Colonic mucosa (tissue), 4 donors: ENCODE measurements around the gene LRMDA. TPM values are rescaled to one million over a fixed set of nuclear protein-coding genes. Genes with fewer than 3 reads are reported as not detected.
"Not testable (repeated sequence)": the region's sequence is repeated elsewhere in the genome, so short reads cannot be mapped to it uniquely, and the experiment has no call there.

Source experiments
- DNase-seq: peaks from one replicate; pipeline ENCODE4 v3.0.0-alpha.2; 2020
- H3K27ac ChIP-seq: fragments of 200-600 bp; one replicate; pipeline ENCODE4 v1.8.0; 2021
- H3K27me3 ChIP-seq: fragments of 200-600 bp; one replicate; pipeline ENCODE4 v1.8.0; 2021
- H3K36me3 ChIP-seq: fragments of 200-600 bp; one replicate; pipeline ENCODE4 v1.8.0; 2021
- H3K4me1 ChIP-seq: fragments of 200-600 bp; one replicate; pipeline ENCODE4 v1.8.0; 2021; ENCODE audit warnings: mild to moderate bottlenecking
- H3K4me3 ChIP-seq: fragments of 200-600 bp; one replicate; pipeline ENCODE4 v1.8.0; 2021
- H3K9ac ChIP-seq, 2 donors: one replicate each; pipeline ENCODE4 v1.7.0; 2013; ENCODE audit warnings: control low read depth in 2 of 2, low read depth in 2 of 2, low read length in 2 of 2
- H3K9me3 ChIP-seq: fragments of 200-600 bp; one replicate; pipeline ENCODE4 v1.8.0; 2021
- CTCF ChIP-seq: fragments of 200-600 bp; IDR thresholded peaks from one replicate; pipeline ENCODE4 v1.8.0; 2022; ENCODE audit warnings: antibody characterized with exemption, mild to moderate bottlenecking
- intact Hi-C: fragments of 100-400 bp; cut with DNase I; formaldehyde crosslinking; loops from one replicate; pipeline ENCODE4 v1.14.1; 2022
- total RNA-seq, 2 donors: library from RNA; stranded (reverse); fragmentation: NEBNext Ultra II Directional in 1 of 2; extraction: Animal tissue kit (Norgen Biotek cat#: 25700) in 1 of 2; gene quantifications; one replicate each; pipeline ENCODE4 v1.2.1, GENCODE V29; 2021
- donor health status: healthy.
- donor health status: DM: no; HTN: no; CAD: no.
- donor health status: DM: no; HTN: no; CAD: no.

The LRMDA gene
- total RNA-seq, 2 donors from 2014 or later = 2.5 to 5.2 TPM

DNA sequence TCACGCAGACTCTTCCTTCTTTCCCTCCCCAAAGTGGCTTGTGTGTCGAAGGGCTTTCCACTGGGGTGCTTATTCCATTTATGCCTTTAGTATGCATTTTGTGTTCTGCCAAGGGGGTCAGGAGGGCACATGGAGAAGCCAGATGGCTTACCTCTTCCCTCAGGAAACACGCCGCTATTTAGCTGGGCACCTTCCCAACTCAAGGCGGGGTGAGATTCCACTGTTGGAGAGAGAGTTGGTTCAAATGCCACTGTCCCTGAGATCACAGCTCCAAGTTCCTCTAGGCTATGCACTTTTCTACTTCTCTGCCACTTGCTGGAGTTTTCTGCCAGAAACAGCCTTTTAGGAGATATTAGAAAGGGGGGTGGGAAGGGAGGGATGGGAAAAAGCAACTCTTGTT lies 1091.8 kb downstream of the LRMDA start:
- H3K27me3 ChIP-seq = no peaks in the 10 kb centered on the region
- H3K36me3 ChIP-seq = no peaks in the 10 kb centered on the region
- H3K27ac ChIP-seq = no peak overlapping the region
- no peak for DNase-seq
- no peak overlapping the region for H3K9ac ChIP-seq
- H3K4me1 ChIP-seq = no peaks in the 10 kb centered on the region
- H3K4me3 ChIP-seq = no peak overlapping the region
- TF ChIP-seq CTCF = no peak
- H3K9me3 ChIP-seq = no peaks in the 10 kb centered on the region
- intact Hi-C loops = no loop called here

DNA sequence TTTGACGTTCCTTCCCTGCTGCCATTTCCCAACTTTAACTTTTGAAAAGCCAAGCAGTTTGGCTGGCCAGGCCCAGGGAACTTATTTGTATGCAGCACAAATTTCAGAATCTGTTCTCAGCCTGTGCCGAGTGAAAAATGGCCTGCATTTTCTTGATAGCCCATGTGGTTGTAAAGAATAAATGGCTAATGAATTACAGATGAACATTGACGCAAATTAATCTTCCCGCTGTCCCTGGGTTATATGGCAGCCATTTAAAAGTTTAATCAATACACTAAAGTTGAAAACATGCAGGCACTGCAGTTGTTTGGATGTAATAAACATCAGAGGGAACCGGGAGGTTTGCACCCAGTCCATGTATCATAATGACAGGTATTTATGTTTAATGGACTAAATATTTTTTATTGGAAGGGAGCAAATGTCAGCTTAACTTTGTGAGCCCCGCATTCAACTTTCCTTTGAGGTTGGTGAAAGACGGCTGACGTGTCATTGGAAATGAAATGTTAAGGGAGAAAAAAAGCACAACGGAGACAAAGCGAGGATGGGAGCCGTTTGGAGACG lies 1092.4 kb downstream of the LRMDA start:
- DNase-seq = no peak
- intact Hi-C loops = no loop called here
- H3K27ac ChIP-seq = no peak overlapping the region
- H3K9ac ChIP-seq = no peak overlapping the region
- no peak for TF ChIP-seq CTCF
- no peaks in the 10 kb centered on the region for H3K4me1 ChIP-seq
- no peaks in the 10 kb centered on the region for H3K36me3 ChIP-seq
- no peaks in the 10 kb centered on the region for H3K27me3 ChIP-seq
- H3K9me3 ChIP-seq = no peaks in the 10 kb centered on the region
- H3K4me3 ChIP-seq = no peak overlapping the region

DNA sequence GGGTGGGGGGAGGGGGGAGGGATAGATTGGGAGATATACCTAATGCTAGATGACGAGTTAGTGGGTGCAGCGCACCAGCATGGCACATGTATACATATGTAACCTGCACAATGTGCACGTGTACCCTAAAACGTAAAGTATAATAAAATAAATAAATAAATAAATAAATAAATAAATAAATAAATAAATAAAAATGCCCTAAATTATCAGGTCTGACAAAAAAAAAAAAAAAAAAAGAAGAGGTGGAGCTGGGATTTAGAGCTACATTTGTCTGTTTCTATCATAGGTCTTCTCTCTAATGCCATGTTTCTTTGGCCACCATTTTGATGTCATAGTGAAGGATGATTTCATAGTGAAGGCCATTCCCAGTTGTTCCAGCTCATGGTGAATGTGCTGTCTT lies 1095.4 kb downstream of the LRMDA start:
- H3K36me3 ChIP-seq, H3K27ac ChIP-seq, H3K9ac ChIP-seq, H3K4me3 ChIP-seq, H3K9me3 ChIP-seq, H3K4me1 ChIP-seq, intact Hi-C loops, DNase-seq, H3K27me3 ChIP-seq: not testable (repeated sequence)

DNA sequence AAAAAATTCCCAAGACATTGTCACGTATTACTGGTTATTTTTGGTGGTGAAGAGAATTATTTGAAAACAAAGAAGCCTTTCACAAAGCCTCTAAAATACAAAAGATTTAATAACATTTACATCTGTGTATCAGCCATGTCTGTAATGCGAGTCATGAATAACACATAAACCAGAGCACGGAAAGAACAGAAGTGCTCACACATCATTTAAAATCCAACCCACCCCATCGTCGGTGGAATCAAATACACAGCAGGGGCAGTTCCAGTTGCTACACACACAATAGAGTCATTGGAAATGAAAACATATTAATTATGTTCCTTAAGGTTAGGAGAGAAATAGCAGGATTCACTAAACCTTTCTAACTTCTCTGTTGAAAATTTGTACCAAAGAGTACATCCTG lies 1108.9 kb downstream of the LRMDA start:
- Histone ChIP-seq H3K4me1 (no peaks in the 10 kb centered on the region), H3K4me3 (no peak overlapping the region), H3K27me3 (no peaks in the 10 kb centered on the region), H3K36me3 (no peaks in the 10 kb centered on the region), H3K27ac (no peak overlapping the region), H3K9me3 (no peaks in the 10 kb centered on the region), H3K9ac (no peak overlapping the region)
- intact Hi-C loops = loop anchor here (10.0 kb wide), 1 partner anchor 216 kb away; no protein-coding TSS in a partner anchor
- DNase-seq = no peak
- no peak for TF ChIP-seq CTCF

GRCh38 chr10:76540786-76541185 lies 1109.4 kb downstream of the LRMDA start:
- TF ChIP-seq CTCF = no peak
- DNase-seq = no peak
- no peak overlapping the region for H3K27ac ChIP-seq
- intact Hi-C loops = loop anchor here (10.0 kb wide), 1 partner anchor 216 kb away; no protein-coding TSS in a partner anchor
- no peak overlapping the region for H3K9ac ChIP-seq
- no peaks in the 10 kb centered on the region for H3K27me3 ChIP-seq
- H3K4me3 ChIP-seq = no peak overlapping the region
- H3K36me3 ChIP-seq = no peaks in the 10 kb centered on the region
- H3K9me3 ChIP-seq = no peaks in the 10 kb centered on the region
- H3K4me1 ChIP-seq = no peaks in the 10 kb centered on the region

DNA sequence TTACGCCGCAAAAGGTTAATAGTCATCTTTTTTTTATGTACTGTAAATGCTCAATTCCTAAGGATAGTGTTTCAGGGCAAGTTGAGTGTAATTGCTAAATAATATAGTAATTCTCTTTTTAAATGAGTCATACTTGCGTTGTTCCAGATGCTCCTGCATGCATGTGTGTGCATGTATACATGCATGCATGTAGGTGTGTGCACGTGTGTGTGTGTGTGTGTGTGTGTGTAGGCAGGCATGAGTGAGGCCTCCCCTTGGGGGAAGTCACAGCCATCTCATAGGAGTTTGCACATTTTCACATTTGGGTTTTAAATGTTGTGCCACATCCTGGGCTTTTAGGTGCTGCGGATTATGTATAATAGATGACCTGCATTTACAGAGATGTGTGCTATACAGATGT lies 1110.4 kb downstream of the LRMDA start:
- Histone ChIP-seq H3K4me1 (no peaks in the 10 kb centered on the region), H3K9ac (no peak overlapping the region), H3K27me3 (no peaks in the 10 kb centered on the region), H3K9me3 (no peaks in the 10 kb centered on the region), H3K4me3 (no peak overlapping the region), H3K27ac (no peak overlapping the region), H3K36me3 (no peaks in the 10 kb centered on the region)
- no peak for TF ChIP-seq CTCF
- intact Hi-C loops = loop anchor here (10.0 kb wide), 1 partner anchor 217 kb away; no protein-coding TSS in a partner anchor
- no peak for DNase-seq
